Measurements from ENCODE around the gene CIAO3.

CIAO3 gene

GRCh38 chr16:726438-727290 is 14.1 kb downstream of the CIAO3 start, which contains the start of the genes CCDC78 and HAGHL:
CCDC78 (minus strand) TSS chr16:726443; CDS start chr16:726367, 76 bp downstream.
HAGHL (plus strand) TSS chr16:727106; CDS start chr16:727510, 404 bp downstream.
- POLR2A ChIA-PET: interaction anchor here (1.0 to 1.8 kb wide), 4 partner anchors 11 to 77 kb away, joined by 3 to 6 read pairs (median 4); partner anchors contain the start of genes JMJD8 and METRN
- peaks cover 4% of the 10 kb centered on the region; the same call in 1 of the 2 replicates for H3K4me1 ChIP-seq (ENCODE audit: control insufficient read depth, insufficient read depth, low read length)
- no peaks in the 10 kb centered on the region for H3K9me3 ChIP-seq (ENCODE audit: control insufficient read depth, insufficient read depth, low read depth, low read length)
- peaks cover 0 to 15% of the 10 kb centered on the region in 2 experiments; a peak in 2 of 3 replicates for H3K36me3 ChIP-seq (ENCODE audit: control insufficient read depth in 2 of 2, insufficient read depth in 1 of 2, low read length in 2 of 2)
- CTCF ChIA-PET: interaction anchor here (0.7 to 4.8 kb wide), 3 partner anchors 9 to 15 kb away, joined by 3 to 38 read pairs (median 3); partner anchors contain the start of genes CIAO3 and METRN
- 0 out of 2 replicates have a peak, but pooled peaks have one; percentile 16 for TF ChIP-seq ZNF341 (tag by site-specific recombination; IDR thresholded peaks at IDR 0.05; ENCODE audit: low read depth)
- TF ChIP-seq ZNF639 (tag by site-specific recombination; IDR thresholded peaks at IDR 0.05): no peak
- TF ChIP-seq PBX3 (CRISPR knock-in tag; IDR thresholded peaks at IDR 0.05): 0 out of 2 replicates have a peak, but pooled peaks have one; percentile 17
- no peak for TF ChIP-seq ZNF514 (tag by site-specific recombination; IDR thresholded peaks at IDR 0.05)
- 0 out of 2 replicates have a peak, but pooled peaks have one; percentile 16 for TF ChIP-seq KLF17 (tag by site-specific recombination; IDR thresholded peaks at IDR 0.05)
- TF ChIP-seq ZNF600 (tag by site-specific recombination; IDR thresholded peaks at IDR 0.05): peak; percentile 37
- peak within 1 kb of the TSS; percentile 15 for H3K4me3 ChIP-seq (ENCODE audit: low read depth, low read length)
- peak within 1 kb of the TSS; percentile 11; the same call in 1 of the 2 replicates for H3K27ac ChIP-seq (ENCODE audit: extremely low read depth, low read depth, low read length)

GRCh38 chr16:726188-726437 is 14.7 kb downstream of the CIAO3 start:
- peaks cover 0 to 14% of the 10 kb centered on the region in 2 experiments; a peak in 1 of 3 replicates for H3K36me3 ChIP-seq (ENCODE audit: control insufficient read depth in 2 of 2, insufficient read depth in 1 of 2, low read length in 2 of 2)
- CTCF ChIA-PET: interaction anchor here (0.7 to 4.8 kb wide), 3 partner anchors 10 to 15 kb away, joined by 3 to 38 read pairs (median 3); partner anchors contain the start of genes CIAO3 and METRN
- no peak overlapping the region for H3K27ac ChIP-seq (ENCODE audit: extremely low read depth, low read depth, low read length)
- peaks cover 7% of the 10 kb centered on the region; the same call in 1 of the 2 replicates for H3K4me1 ChIP-seq (ENCODE audit: control insufficient read depth, insufficient read depth, low read length)
- POLR2A ChIA-PET: interaction anchor here (1.0 to 1.7 kb wide), 3 partner anchors 10 to 78 kb away, joined by 3 to 4 read pairs (median 4); partner anchors contain the start of gene JMJD8
- 0 out of 2 replicates have a peak, but pooled peaks have one; percentile 30 for TF ChIP-seq REST (tag by site-specific recombination; IDR thresholded peaks at IDR 0.05)
- 0 out of 2 replicates have a peak, but pooled peaks have one; percentile 44 for TF ChIP-seq ZNF223 (tag by site-specific recombination; IDR thresholded peaks at IDR 0.05)
- no peak for TF ChIP-seq ZNF610 (tag by site-specific recombination; IDR thresholded peaks at IDR 0.05; ENCODE audit: borderline replicate concordance)
- TF ChIP-seq SP2 (tag by site-specific recombination; IDR thresholded peaks at IDR 0.05): peak; percentile 40; the same call in 1 of the 2 replicates
- no peaks in the 10 kb centered on the region for H3K9me3 ChIP-seq (ENCODE audit: control insufficient read depth, insufficient read depth, low read depth, low read length)
- H3K4me3 ChIP-seq (ENCODE audit: low read depth, low read length): no peak overlapping the region
